NT2/D1 (cell line): ENCODE results near the gene SMIM22.

Experiments used
- SUZ12 ChIP-seq: IDR thresholded peaks from 2 replicates; pipeline ENCODE4 v1.6.1; 2011; ENCODE audit not compliant: insufficient read length, insufficient read depth; ENCODE audit errors: extremely low read depth
- YY1 ChIP-seq: IDR thresholded peaks from 2 replicates; pipeline ENCODE4 v1.6.1; 2011; ENCODE audit not compliant: insufficient read length, insufficient read depth
- ZNF274 ChIP-seq: IDR thresholded peaks from 2 replicates; pipeline ENCODE4 v1.6.1; 2011; ENCODE audit warnings: mild to moderate bottlenecking, low read depth, low read length

GRCh38 chr16:4746991-4747574, 48.1 kb upstream of the SMIM22 start:
- TF ChIP-seq ZNF274 (no peak), YY1 (no peak), SUZ12 (no peak)
